NCI-H2227 (cell line): ENCODE results near the gene SMOC2.
"Not testable (repeated sequence)": the region's sequence is repeated elsewhere in the genome, so short reads cannot be mapped to it uniquely, and the experiment has no call there.

Source experiments
- DNase-seq: peaks from one replicate; lab custom pipeline; 2025; ENCODE audit not compliant: unreplicated experiment; lab: John Stamatoyannopoulos, UW

The SMOC2 gene

GRCh38 chr6:168699631-168700295, 258.8 kb downstream of the SMOC2 start:
- DNase-seq, result no peak

GRCh38 chr6:168700880-168701279, 259.9 kb downstream of the SMOC2 start:
- DNase-seq, result no peak

GRCh38 chr6:168703990-168704389, 263.0 kb downstream of the SMOC2 start:
- DNase-seq, result no peak

- DNase-seq, result no peak
Observed at GRCh38 chr6:168704678-168705077, 263.7 kb downstream of the SMOC2 start.

GRCh38 chr6:168705271-168705670, 264.3 kb downstream of the SMOC2 start:
- DNase-seq, result not testable (repeated sequence)

GRCh38 chr6:168706471-168707177, 265.6 kb downstream of the SMOC2 start:
- DNase-seq, result no peak

GRCh38 chr6:168708526-168708925, 267.5 kb downstream of the SMOC2 start:
- no peak for DNase-seq

- no peak for DNase-seq
Observed at GRCh38 chr6:168708984-168709383, 268.0 kb downstream of the SMOC2 start.

- no peak for DNase-seq
Observed at GRCh38 chr6:168709390-168709789, 268.4 kb downstream of the SMOC2 start.

- DNase-seq, result no peak
Observed at GRCh38 chr6:168709991-168710390, 269.0 kb downstream of the SMOC2 start.

- no peak for DNase-seq
Observed at GRCh38 chr6:168711049-168711640, 270.2 kb downstream of the SMOC2 start.

GRCh38 chr6:168711666-168712300, 270.8 kb downstream of the SMOC2 start:
- DNase-seq, result no peak

GRCh38 chr6:168712993-168713392, 272.0 kb downstream of the SMOC2 start:
- DNase-seq, result no peak

- no peak for DNase-seq
Observed at GRCh38 chr6:168713839-168714238, 272.9 kb downstream of the SMOC2 start.

GRCh38 chr6:168714547-168715260, 273.7 kb downstream of the SMOC2 start:
- DNase-seq, result no peak

- no peak for DNase-seq
Observed at GRCh38 chr6:168715643-168716481, 274.9 kb downstream of the SMOC2 start.

- DNase-seq, result no peak
Observed at GRCh38 chr6:168716581-168716980, 275.6 kb downstream of the SMOC2 start.

- DNase-seq, result no peak
Observed at GRCh38 chr6:168717491-168717890, 276.5 kb downstream of the SMOC2 start.
